IPS DF 6.9 (cell line): ENCODE data around the gene AQR.
"Not testable (repeated sequence)": the region's sequence is repeated elsewhere in the genome, so short reads cannot be mapped to it uniquely, and the experiment has no call there.

Experiments used
- DNase-seq: peaks from one replicate; pipeline ENCODE4 v3.0.0-alpha.2; 2013; ENCODE audit warnings: low read depth, low spot score
- H3K27ac ChIP-seq: one replicate; pipeline ENCODE4 v1.5.1; 2013; ENCODE audit warnings: low read length, control low read depth
- H3K27me3 ChIP-seq: 2 replicates; pipeline ENCODE4 v1.6.1; 2013; ENCODE audit warnings: mild to moderate bottlenecking, low read length; ENCODE audit not compliant: control insufficient read depth, insufficient read depth
- H3K36me3 ChIP-seq: 2 replicates; pipeline ENCODE4 v1.6.1; 2013; ENCODE audit warnings: low read length; ENCODE audit not compliant: control insufficient read depth, insufficient read depth
- H3K4me1 ChIP-seq: 2 replicates; pipeline ENCODE4 v1.6.1; 2013; ENCODE audit warnings: low read length; ENCODE audit not compliant: control insufficient read depth, insufficient read depth
- H3K4me3 ChIP-seq: 2 replicates; pipeline ENCODE4 v1.5.1; 2013; ENCODE audit warnings: mild to moderate bottlenecking, low read length
- H3K9me3 ChIP-seq: 2 replicates; pipeline ENCODE4 v1.6.1; 2013; ENCODE audit warnings: low read length, inconsistent platforms; ENCODE audit not compliant: control insufficient read depth, insufficient read depth
- WGBS: extraction: QIAGEN DNeasy Blood & Tissue Kit; methylation state at CpG from one replicate; pipeline ENCODE4 v1.1.7; 2013; ENCODE audit warnings: mixed read lengths, missing lambda C conversion rate; ENCODE audit not compliant: insufficient read length, insufficient coverage; 5-methylcytosine and 5-hydroxymethylcytosine counted together

The AQR gene

GRCh38 chr15:34953851-34954250 lies 15.7 kb downstream of the AQR start:
- Histone ChIP-seq H3K4me3 (no peak overlapping the region), H3K27ac (no peak overlapping the region), H3K4me1 (no peaks in the 10 kb centered on the region), H3K9me3 (no peaks in the 10 kb centered on the region), H3K36me3 (no peaks in the 10 kb centered on the region; the same call in 1 of the 2 replicates), H3K27me3 (no peaks in the 10 kb centered on the region)
- no peak for DNase-seq
- WGBS = no CpG with 5 or more reads among the region's 8 CpGs

- Histone ChIP-seq H3K4me1 (no peaks in the 10 kb centered on the region), H3K4me3 (no peak overlapping the region), H3K9me3 (no peaks in the 10 kb centered on the region), H3K27me3 (no peaks in the 10 kb centered on the region), H3K36me3 (no peaks in the 10 kb centered on the region; the same call in 1 of the 2 replicates), H3K27ac (no peak overlapping the region)
- no peak for DNase-seq
Measured at GRCh38 chr15:34952481-34952880, 17.1 kb downstream of the AQR start.

GRCh38 chr15:34951993-34952392 lies 17.5 kb downstream of the AQR start:
- no peak overlapping the region for H3K4me3 ChIP-seq
- no peaks in the 10 kb centered on the region for H3K4me1 ChIP-seq
- H3K27ac ChIP-seq = no peak overlapping the region
- H3K27me3 ChIP-seq = no peaks in the 10 kb centered on the region
- H3K36me3 ChIP-seq = no peaks in the 10 kb centered on the region; the same call in 1 of the 2 replicates
- no peaks in the 10 kb centered on the region for H3K9me3 ChIP-seq
- no peak for DNase-seq
- WGBS = no CpG with 5 or more reads among the region's 1 CpG

- Histone ChIP-seq H3K27me3 (no peaks in the 10 kb centered on the region), H3K36me3 (no peaks in the 10 kb centered on the region; the same call in 1 of the 2 replicates), H3K9me3 (no peaks in the 10 kb centered on the region), H3K4me1 (no peaks in the 10 kb centered on the region), H3K27ac (no peak overlapping the region), H3K4me3 (no peak overlapping the region)
- no CpG with 5 or more reads among the region's 3 CpGs for WGBS
- DNase-seq = no peak
Measured at GRCh38 chr15:34944936-34945335, 24.6 kb downstream of the AQR start.

GRCh38 chr15:34943711-34944110 lies 25.8 kb downstream of the AQR start:
- Histone ChIP-seq H3K36me3 (no peaks in the 10 kb centered on the region; the same call in 1 of the 2 replicates), H3K4me1 (no peaks in the 10 kb centered on the region), H3K27ac (no peak overlapping the region)

GRCh38 chr15:34943264-34943663 lies 26.3 kb downstream of the AQR start:
- not testable (repeated sequence) for H3K27me3 ChIP-seq, H3K36me3 ChIP-seq, DNase-seq, H3K9me3 ChIP-seq, H3K27ac ChIP-seq, H3K4me3 ChIP-seq, H3K4me1 ChIP-seq

More at GRCh38 chr15:34943711-34944110, 25.8 kb downstream of the AQR start:
- no peak for DNase-seq
- Histone ChIP-seq H3K9me3 (no peaks in the 10 kb centered on the region), H3K27me3 (no peaks in the 10 kb centered on the region), H3K4me3 (no peak overlapping the region)

GRCh38 chr15:34942363-34942762 lies 27.2 kb downstream of the AQR start:
- Histone ChIP-seq H3K4me1 (no peaks in the 10 kb centered on the region), H3K27ac (no peak overlapping the region), H3K27me3 (no peaks in the 10 kb centered on the region), H3K9me3 (no peaks in the 10 kb centered on the region), H3K4me3 (no peak overlapping the region), H3K36me3 (no peaks in the 10 kb centered on the region; the same call in 1 of the 2 replicates)
- no CpG with 5 or more reads among the region's 6 CpGs for WGBS
- DNase-seq = no peak

GRCh38 chr15:34941831-34942230 lies 27.7 kb downstream of the AQR start:
- no peak overlapping the region for H3K27ac ChIP-seq
- DNase-seq = no peak
- H3K27me3 ChIP-seq = no peaks in the 10 kb centered on the region
- H3K9me3 ChIP-seq = no peaks in the 10 kb centered on the region
- H3K4me1 ChIP-seq = no peaks in the 10 kb centered on the region
- WGBS = 100% methylated on average over 1 of the region's 3 CpGs
- no peak overlapping the region for H3K4me3 ChIP-seq
- no peaks in the 10 kb centered on the region; the same call in 1 of the 2 replicates for H3K36me3 ChIP-seq

- H3K4me1 ChIP-seq = no peaks in the 10 kb centered on the region
- no peak overlapping the region for H3K27ac ChIP-seq
- H3K9me3 ChIP-seq = no peaks in the 10 kb centered on the region
- no peaks in the 10 kb centered on the region; the same call in 1 of the 2 replicates for H3K36me3 ChIP-seq
- H3K4me3 ChIP-seq = no peak overlapping the region
- WGBS = no CpG with 5 or more reads among the region's 2 CpGs
- no peak for DNase-seq
- H3K27me3 ChIP-seq = no peaks in the 10 kb centered on the region
Measured at GRCh38 chr15:34941185-34941698, 28.3 kb downstream of the AQR start.

GRCh38 chr15:34933432-34933975 lies 36.0 kb downstream of the AQR start:
- Histone ChIP-seq H3K27ac (no peak overlapping the region), H3K4me1 (no peaks in the 10 kb centered on the region), H3K9me3 (no peaks in the 10 kb centered on the region), H3K36me3 (peaks cover 8% of the 10 kb centered on the region; the same call in 1 of the 2 replicates), H3K27me3 (no peaks in the 10 kb centered on the region), H3K4me3 (no peak overlapping the region)
- no peak for DNase-seq
- no CpG with 5 or more reads among the region's 3 CpGs for WGBS

- WGBS = no CpG with 5 or more reads among the region's 6 CpGs
- not testable (repeated sequence) for DNase-seq, H3K4me3 ChIP-seq, H3K27ac ChIP-seq, H3K27me3 ChIP-seq, H3K4me1 ChIP-seq, H3K36me3 ChIP-seq, H3K9me3 ChIP-seq
Measured at GRCh38 chr15:34928349-34928748, 41.2 kb downstream of the AQR start.
